Measurements from ENCODE around the gene SLC66A2.

DNA sequence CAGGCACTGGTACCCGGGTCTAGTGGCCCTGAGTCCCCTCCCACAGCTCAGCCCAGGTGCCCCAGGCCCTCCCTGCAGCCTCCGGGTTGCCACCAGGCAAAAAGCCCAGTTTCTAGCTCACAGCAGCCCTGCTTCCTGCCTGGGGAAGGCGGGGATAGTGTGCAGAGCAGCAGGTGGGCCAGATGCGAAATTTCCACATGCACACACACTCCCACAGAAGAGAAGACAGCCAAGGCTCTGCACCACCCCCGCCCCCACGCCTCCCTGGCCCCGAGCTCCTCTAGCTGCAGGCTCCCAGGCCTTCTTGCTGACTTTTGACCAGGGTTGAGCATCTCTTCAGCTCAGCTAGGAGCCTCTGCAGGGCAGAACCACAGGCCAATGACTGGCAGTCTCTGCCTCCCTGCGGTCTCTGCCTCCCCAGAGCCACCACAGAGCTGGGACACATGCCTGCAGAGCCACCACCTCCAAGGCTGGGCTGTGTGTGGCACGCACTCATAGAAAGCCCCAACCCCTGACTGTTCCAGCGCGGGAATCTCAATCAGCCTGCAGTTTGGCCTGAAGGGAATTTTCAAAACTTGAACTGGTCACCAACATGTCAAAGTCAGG, 7.2 kb downstream of the SLC66A2 start:
- no peak for TF ChIP-seq EZH2 (IDR thresholded peaks at IDR 0.05; ENCODE audit: low read length, unreplicated experiment)
- TF ChIP-seq, protein P1, sequence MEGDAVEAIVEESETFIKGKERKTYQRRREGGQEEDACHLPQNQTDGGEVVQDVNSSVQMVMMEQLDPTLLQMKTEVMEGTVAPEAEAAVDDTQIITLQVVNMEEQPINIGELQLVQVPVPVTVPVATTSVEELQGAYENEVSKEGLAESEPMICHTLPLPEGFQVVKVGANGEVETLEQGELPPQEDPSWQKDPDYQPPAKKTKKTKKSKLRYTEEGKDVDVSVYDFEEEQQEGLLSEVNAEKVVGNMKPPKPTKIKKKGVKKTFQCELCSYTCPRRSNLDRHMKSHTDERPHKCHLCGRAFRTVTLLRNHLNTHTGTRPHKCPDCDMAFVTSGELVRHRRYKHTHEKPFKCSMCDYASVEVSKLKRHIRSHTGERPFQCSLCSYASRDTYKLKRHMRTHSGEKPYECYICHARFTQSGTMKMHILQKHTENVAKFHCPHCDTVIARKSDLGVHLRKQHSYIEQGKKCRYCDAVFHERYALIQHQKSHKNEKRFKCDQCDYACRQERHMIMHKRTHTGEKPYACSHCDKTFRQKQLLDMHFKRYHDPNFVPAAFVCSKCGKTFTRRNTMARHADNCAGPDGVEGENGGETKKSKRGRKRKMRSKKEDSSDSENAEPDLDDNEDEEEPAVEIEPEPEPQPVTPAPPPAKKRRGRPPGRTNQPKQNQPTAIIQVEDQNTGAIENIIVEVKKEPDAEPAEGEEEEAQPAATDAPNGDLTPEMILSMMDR (conservative IDR thresholded peaks at IDR 0.05; ENCODE audit: low read depth, low read length) = no peak
- no peak for TF ChIP-seq EZH2phosphoT487 (IDR thresholded peaks at IDR 0.05; ENCODE audit: borderline replicate concordance, low read length)
